GM18499 (cell line): ENCODE results near the gene ZNF625.

Source experiments
- ATAC-seq: cut with Tn5 transposase; IDR thresholded peaks from one replicate; pipeline ENCODE4 v1.9.1; 2021; ENCODE audit warnings: moderate number of reproducible peaks; ENCODE audit not compliant: insufficient read depth, unreplicated experiment

ZNF625 gene

DNA sequence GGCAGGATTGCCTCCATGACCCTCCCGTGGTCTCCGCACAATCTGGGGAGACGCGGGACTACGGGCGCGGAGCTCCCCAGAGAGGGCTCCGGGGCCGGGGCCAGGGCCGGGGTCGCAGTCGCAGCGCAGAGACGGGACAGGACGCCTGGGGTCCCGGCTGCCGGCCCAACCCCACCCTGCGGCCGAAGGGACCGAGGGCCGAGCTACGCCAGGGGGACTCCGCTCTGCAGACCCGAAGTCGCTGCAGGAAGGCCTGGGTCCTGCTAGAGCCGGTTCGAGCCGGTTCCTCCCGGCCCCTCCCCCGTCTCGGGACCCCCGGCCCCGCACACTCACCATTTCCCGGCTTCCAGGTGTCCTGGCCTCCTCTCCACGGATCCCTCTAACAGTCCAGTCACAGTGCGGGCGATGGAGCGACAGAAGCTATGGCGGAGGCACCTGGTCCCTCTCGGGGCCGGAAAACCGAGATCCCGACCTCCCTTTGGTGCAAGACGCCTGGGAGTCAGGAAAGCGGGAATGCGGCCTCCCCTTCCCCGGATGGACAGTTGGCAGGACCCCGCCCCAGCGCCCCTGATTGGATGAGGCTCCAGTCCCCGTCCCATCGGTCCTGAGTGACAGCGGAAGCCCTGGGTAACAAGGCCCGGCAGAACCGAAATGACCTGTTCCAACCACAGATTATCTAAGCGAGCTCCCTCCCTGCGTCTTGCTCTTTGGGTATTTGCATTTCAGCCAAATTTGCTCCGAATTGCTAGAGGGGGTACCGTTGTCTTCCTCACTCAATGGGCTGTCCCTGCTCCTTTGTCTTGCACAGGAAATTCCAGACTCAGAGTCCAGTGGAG is at the start of gene ZNF625:
Gene ZNF625, minus strand, starts transcription at position 512 of the 836 bp plus-strand sequence. Its CDS starts 176 bp downstream, at position 336.
- ATAC-seq = no peak

DNA sequence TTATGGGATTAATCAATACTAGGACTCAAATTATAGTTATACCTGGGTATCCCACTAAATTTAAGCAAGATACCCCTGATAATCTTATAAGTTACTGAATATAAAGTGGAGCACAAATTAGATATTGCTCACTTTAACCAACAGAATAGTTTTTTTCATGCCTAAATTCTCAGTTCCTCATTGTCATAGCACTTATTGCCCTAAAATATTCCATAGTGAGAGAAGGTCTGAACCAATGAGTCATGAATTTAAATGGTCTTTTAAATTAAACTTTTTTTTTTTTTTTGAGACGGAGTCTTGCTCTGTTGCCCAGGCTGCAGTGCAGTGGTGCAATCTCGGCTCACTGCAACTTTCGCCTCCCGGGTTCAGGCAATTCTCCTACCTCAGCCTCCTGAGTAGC is 48.8 kb upstream of the ZNF625 start:
- ATAC-seq = no peak

- ATAC-seq = no peak
These were observed 45.7 kb upstream of the ZNF625 start for GRCh38 chr19:12202250-12202649.

DNA sequence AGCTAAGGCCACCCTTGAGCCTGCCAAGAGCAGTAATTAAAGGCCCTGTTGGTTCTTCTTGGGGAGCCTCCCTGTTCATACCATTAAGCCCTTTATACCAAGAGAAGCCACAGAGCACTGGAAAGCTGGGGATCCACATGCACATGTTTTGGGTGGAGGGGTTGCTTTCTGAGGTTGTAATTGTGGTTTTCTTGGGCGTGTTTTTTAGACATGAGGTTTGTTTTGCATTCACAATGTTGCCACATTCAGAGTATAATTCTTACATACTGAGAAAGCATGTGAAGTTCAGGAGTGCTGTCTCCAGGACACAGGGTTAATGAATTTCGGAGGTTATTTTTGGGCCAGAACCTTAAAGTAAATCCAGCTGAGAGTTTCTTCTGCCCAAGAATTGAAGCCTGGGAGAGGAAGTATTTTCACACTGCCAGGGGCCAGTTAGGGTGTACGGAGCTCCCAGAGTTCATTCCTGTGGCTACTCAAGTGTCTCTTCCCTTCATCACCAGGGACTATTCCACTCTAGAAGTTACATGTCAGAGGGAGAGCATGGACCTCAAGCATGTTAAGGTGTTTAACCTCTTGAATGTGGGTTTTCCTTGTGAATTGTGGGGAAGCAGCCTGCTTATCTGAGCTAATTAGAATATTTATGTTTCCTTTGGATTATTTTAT is 43.4 kb upstream of the ZNF625 start:
- ATAC-seq = no peak

DNA sequence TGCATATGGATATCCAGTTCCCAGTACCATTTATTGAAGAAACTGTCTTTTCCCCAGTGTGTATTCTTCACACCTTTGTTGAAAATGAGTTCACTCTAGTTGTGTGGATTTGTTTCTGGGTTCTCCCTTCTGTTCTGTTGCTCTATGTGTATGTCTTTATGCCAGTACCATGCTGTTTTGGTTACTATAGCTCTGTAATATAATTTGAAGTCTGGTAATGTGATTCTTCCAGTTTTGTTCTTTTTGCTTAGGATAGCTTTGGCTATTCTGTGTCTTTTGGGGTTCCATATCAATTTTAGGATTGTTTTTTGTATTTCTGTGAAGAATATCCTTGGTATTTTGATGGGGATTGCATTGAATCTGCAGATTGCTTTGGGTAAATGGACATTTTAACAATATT is 41.6 kb upstream of the ZNF625 start:
- no peak for ATAC-seq

GRCh38 chr19:12194827-12195731 is 38.5 kb upstream of the ZNF625 start:
- ATAC-seq = no peak

GRCh38 chr19:12187625-12188024 is 31.1 kb upstream of the ZNF625 start:
- no peak for ATAC-seq

- no peak for ATAC-seq
These were observed 23.8 kb upstream of the ZNF625 start for GRCh38 chr19:12180377-12180776.

GRCh38 chr19:12166626-12167025 is 10.1 kb upstream of the ZNF625 start:
- no peak for ATAC-seq

- no peak for ATAC-seq
These were observed 7.3 kb upstream of the ZNF625 start for GRCh38 chr19:12163826-12164225.

DNA sequence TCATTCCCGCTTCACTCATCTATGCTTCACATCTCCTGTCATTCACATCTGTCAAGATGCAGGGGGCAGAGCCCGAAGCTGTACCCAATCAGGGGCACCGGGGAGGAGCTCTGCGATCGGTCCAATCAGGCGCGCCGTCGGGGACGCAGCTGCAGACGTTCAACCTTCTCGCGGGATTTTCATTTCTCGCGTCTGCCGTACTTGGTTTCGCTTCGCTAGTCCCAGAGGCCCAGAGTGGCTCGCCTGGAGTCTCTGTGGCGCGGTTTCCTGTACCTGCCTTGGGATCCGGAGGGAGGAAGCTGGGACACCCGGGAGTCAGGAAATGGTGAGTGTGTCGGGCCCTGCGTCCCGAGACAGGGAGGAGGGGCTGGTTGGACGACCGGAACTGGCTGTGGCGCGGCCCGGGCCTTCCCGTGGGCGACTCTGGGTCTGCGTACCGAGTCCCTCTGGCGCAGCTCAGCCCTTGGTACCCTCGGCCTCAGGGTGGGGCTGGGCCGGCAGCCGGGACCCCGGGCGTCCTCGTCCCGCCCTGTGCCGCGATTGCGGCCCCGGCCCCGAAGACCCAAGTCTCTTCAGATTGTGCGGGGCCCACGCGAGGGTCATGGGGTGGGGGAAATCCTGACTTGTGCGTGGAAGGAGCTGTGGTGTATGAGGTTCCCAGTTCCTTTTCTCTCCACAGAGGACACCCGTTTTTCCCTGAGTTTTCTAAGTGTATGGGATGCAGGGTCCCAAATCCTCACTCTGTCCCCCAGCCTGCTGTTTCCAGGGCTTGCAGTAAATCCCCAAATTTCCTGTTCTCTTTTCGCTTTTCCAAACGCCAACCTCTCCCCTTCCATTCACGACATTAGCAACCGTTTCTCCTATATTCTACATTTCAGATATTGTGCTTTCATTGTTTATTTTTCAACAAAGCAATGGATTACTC is 6.6 kb upstream of the ZNF625 start, which contains the start of gene ZNF136:
Gene ZNF136, plus strand, starts transcription at position 215 of the 925 bp plus-strand sequence. Its CDS starts 108 bp downstream, at position 323.
- ATAC-seq = no peak

- ATAC-seq = no peak
These were observed 6.0 kb upstream of the ZNF625 start for GRCh38 chr19:12162513-12162881.

DNA sequence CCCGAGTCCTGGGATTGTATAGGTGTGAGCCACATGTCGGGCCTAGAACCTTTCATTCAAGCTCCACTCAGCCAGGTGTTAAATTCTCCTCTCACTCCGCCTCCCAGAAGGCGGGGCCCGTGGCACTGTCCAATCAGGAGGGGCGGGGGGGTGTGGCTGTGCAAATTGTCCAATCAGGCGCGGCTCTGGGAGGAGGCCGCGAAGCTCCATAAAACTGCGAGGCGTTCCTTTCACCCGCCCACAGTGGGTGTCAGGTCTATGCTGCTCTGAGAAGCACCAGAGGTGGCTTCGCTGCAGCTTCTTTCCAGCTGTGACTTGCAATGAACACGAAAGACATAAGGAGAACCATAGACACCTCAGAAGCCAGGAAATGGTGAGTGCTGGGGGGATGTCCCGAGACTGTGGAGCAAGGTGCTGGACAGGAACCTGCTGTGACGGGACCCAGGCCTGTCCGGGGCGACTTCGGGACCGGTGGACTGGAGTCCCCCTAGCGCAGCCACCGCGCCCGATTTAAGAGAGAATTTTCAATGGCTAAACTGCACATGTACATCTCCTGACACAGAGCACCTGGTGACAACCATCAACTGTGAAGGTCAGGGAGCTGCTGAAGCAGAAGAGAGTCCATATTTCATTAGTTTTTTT is 3.4 kb upstream of the ZNF625 start:
- ATAC-seq = no peak

GRCh38 chr19:12155324-12155860 is 1.1 kb downstream of the ZNF625 start:
- ATAC-seq = no peak

GRCh38 chr19:12145348-12145747 is 11.2 kb downstream of the ZNF625 start:
- no peak for ATAC-seq

DNA sequence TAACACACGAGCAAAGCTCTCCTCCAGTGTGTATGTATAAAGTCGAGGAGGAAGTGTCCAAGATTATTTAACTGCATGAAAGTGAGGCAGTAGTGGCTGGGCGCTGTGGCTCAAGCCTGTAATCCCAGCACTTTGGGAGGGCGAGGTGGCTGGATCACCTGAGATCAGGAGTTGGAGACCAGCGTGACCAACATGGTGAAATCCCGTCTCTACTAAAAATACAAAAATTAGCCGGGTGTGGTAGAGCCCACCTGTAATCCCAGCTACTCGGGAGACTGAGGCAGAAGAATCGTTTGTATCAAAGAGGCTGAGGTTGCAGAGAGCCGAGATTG is 15.2 kb downstream of the ZNF625 start:
- no peak for ATAC-seq

GRCh38 chr19:12140545-12141404 is 15.8 kb downstream of the ZNF625 start:
- ATAC-seq = no peak

GRCh38 chr19:12139885-12140544 is 16.5 kb downstream of the ZNF625 start, which contains the start of gene ZNF20:
ZNF20 (minus strand) TSS chr19:12140350; CDS start chr19:12140182, 168 bp downstream.
- ATAC-seq = no peak
